Stimulated activated CD8-positive, alpha-beta memory T cell treated with anti-CD3 and anti-CD28 coated beads, Interleukin-4, amount 100 ng/mL, for 1 hour (primary cell): ENCODE data around the gene RNF220.
A peak's percentile ranks its signal among the peaks of the same experiment; 100 is the strongest.

Experiments
- DNase-seq, 2 donors: peaks; one replicate each; pipeline ENCODE4 v3.0.0-alpha.2; 2020; ENCODE audit warnings: low read depth in 2 of 2, low spot score in 1 of 2

RNF220 gene

DNA sequence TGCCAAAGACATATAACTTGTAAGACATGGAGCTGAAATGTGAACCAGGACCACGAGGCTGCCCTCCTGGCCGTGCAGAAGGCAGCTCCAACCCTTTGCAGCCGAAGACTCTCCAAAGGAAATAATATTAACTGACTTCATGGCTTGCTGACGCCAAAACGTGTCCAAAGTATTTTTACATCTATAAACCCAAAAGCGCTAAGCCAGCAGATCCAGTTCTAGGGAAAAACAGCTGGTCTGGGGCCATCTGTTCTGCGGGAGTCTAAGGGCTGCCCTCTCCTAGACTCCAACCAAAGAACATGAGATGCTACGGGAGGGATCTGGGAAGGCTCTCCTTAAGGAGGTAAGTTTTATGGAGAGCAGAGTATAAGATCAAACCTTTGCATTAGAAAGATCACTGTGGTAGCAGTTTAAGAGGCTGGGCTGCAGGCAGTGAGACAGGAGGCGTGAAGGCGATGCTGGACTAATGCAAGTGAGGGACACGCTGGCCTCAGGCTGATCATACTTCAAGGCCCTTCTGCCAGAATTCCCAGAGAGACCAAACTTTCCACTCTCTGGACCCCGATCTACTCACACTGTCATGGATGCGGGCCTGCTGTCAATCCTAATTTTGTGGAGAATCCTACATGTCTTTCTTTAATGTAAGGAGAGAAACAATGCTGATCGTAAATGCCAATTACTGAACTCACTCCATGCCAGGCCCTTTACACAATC lies 268.1 kb downstream of the RNF220 start:
- no peak for DNase-seq

GRCh38 chr1:44673675-44674112 lies 268.6 kb downstream of the RNF220 start:
- no peak for DNase-seq

DNA sequence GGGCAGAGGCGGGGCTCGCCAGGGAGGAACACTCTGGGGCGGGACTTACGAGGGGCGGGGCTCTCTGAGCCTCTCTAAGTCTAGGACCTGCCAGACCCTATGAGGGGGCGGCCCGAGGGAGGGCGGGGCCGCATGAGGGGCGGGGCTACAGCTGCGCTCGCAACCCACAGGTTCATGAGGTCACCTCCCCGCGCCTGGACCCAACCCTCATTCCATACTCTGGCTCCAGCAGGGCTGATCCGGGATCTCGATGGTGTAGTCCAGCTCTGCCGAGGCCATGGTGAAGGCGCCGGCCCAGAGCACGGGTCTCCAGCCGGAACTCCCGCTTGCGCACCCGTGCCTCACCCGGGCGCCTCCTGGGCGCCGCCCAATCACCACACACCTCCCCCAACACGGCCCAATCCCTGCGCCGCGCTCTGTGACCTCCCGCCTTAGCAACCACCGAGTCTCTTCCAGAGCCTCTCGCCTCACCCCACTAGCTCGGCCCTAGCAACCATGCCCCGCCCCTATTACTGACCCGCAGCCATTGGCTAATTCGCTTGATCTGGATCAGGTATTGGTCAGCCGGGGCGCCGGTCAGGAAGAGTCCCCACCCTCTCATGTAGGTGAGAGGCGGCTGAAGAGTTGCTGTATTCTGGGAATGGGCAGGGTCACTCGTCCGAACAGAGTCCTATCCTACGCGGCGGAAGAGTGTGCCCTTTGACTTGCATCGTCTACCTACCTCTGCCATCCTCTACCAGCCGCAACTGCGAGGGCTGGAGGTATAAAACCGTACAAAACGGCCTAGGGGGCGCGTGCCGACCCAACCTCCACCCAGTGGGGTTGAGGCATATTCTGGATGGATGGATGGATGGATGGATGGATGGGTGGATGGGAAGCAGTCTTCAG lies 269.3 kb downstream of the RNF220 start, which contains the start of the genes ARMH1 and TMEM53:
Gene ARMH1, plus strand, starts transcription at position 602 of the 888 bp plus-strand sequence. CDS start 14,984 bp downstream, outside the sequence.
Gene TMEM53, minus strand, starts transcription at position 369 of the 888 bp plus-strand sequence. Its CDS starts 90 bp downstream, at position 279.
- peak; percentile 87 to 91 for DNase-seq

- no peak for DNase-seq
Measured at GRCh38 chr1:44675186-44675585, 270.1 kb downstream of the RNF220 start.

- DNase-seq, result no peak
Measured at GRCh38 chr1:44676484-44677200, 271.6 kb downstream of the RNF220 start.

- DNase-seq, result no peak
Measured at GRCh38 chr1:44677201-44677766, 272.2 kb downstream of the RNF220 start.

GRCh38 chr1:44678120-44678519 lies 273.1 kb downstream of the RNF220 start:
- no peak for DNase-seq

- no peak for DNase-seq
Measured at GRCh38 chr1:44678626-44679025, 273.6 kb downstream of the RNF220 start.

- no peak for DNase-seq
Measured at GRCh38 chr1:44679468-44679867, 274.4 kb downstream of the RNF220 start.

- no peak for DNase-seq
Measured at GRCh38 chr1:44681905-44682882, 277.1 kb downstream of the RNF220 start.

- no peak for DNase-seq
Measured at GRCh38 chr1:44682883-44683265, 277.8 kb downstream of the RNF220 start.

DNA sequence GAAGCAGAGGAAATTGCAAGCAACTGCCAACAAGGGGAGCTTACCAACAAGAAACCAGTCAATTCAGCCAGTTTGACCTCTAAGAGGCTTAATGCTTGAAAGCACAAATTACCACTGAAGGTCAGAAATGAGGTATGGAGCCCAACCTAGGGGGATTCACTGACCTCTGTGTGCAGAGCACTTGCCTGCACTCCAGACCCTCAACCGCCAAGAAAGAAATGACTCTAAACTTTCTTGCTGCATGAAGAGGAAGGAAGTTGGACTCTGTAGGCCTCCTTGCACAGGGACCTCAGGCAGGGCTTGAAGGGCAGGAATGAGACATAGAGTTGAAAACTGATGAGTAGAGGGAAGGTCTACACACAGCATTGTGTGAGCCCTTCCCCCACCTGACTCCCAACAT lies 279.5 kb downstream of the RNF220 start:
- no peak for DNase-seq

GRCh38 chr1:44685218-44685617 lies 280.2 kb downstream of the RNF220 start:
- no peak for DNase-seq

DNA sequence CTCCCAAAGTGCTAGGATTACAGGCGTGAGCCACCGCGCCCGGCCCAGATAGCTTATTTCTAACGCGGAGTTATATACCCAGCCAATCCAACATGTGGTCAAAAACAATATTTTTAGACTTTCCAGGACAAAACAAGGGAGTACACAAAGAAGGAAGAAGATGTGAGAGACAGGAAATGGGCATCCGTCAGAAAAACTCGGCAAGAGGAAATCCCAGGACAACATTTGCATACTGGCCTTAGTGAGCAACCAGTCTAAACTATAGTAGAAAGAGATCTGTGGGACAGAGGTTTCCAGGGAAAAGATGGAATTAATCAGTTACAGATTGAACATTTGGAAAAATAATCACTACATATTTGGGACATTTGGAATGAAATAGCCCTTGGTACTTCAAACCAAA lies 280.8 kb downstream of the RNF220 start:
- DNase-seq, result no peak

DNA sequence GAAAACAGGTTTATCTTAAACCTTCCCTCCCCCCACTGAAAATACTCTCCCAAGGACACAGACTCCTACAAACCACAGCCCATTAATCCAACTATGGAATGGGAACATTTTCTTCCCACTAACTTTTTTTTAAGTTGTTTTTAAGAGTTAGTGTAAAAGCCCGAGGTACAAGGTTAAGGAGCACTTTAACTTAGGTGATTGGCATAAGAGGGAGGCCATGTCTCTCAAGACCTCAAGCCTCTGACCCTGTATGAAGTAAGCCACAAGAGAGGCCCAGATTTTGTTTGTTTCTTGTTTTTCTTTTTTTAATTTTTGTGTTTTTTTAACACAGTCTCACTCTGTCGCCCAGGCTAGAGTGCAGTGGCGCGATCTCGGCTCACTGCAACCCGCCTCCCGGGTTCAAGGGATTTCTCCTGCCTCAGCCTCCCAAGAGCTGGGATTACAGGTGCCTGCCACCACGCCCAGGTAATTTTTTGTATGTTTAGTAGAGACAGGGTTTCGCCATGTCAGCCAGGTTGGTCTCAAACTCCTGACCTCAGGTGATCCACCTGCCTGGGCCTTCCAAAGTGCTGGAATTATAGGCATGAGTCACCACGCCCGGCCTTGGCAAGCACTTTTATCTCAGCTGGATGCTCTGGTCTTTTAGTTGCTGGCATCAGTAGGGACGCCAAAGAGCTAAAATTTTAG lies 283.8 kb downstream of the RNF220 start:
- no peak for DNase-seq

DNA sequence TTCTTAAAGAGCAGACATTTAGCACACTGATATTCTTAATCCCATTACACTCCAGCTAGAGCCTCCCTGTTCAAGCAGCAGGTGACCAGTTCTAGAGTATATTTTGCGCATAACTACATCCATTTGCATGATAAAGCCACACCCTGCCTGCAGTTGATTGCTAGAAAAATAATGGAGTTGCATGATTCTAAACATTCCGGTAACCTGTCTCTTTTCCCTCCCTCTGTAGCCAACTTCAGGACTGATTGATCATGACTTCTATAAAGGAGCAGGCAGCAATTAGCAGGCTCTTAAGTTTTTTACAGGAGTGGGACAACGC lies 284.4 kb downstream of the RNF220 start:
- DNase-seq, result no peak

GRCh38 chr1:44693159-44693558 lies 288.1 kb downstream of the RNF220 start:
- no peak for DNase-seq

DNA sequence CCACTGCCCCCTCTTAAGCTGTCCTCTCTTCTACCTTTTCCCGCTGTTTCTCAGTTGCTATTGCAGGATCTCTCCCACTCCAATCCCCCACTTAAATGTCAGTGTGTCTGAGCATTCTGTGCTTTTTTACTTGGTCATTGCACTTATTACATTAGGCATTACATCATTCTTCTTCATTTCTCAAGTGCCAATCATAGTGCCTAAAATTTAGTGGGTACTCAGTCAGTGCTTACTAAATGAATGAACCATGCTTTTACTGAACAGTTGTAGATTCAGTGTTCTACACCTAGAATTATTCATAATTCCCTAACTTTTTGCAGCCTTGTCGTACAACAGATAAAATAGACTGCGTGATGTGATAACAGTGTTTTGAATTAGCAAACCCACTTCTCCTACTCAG lies 288.8 kb downstream of the RNF220 start:
- DNase-seq, result no peak

- no peak for DNase-seq
Measured at GRCh38 chr1:44694863-44695478, 289.9 kb downstream of the RNF220 start.
